Measurements from ENCODE around the gene UPK3A. TPM values are rescaled to one million over a fixed set of nuclear protein-coding genes. Genes with fewer than 3 reads are reported as not detected.

UPK3A gene
- total RNA-seq, 1 donor from 2014 or later: not detected

GRCh38 chr22:45240104-45240809 is 44.5 kb upstream of the UPK3A start:
- Histone ChIP-seq H4K20me1 (ENCODE audit: insufficient read depth, low read length) (peaks cover 46% of the 10 kb centered on the region), H3K79me2 (ENCODE audit: insufficient read depth, low read length) (peaks cover 20% of the 10 kb centered on the region), H3K9ac (ENCODE audit: low read length) (peak overlapping the region; percentile 81), H2AFZ (ENCODE audit: low read depth, low read length) (peak overlapping the region; percentile 60), H3K27me3 (ENCODE audit: insufficient read depth, low read length) (no peaks in the 10 kb centered on the region), H3K4me2 (ENCODE audit: low read length) (peak overlapping the region; percentile 99), H3K4me1 (ENCODE audit: insufficient read depth, low read length) (peaks cover 10% of the 10 kb centered on the region), H3K36me3 (ENCODE audit: insufficient read depth, low read length) (no peaks in the 10 kb centered on the region), H3K4me3 (ENCODE audit: insufficient read depth, low read depth, low read length) (peak overlapping the region; percentile 71), H3K27ac (ENCODE audit: low read depth, low read length) (peak overlapping the region; percentile 33), H3K9me3 (ENCODE audit: insufficient read depth, low read depth, low read length) (no peaks in the 10 kb centered on the region)
- DNase-seq (ENCODE audit: low read depth) (no peak), FAIRE-seq (no peak)
- Mint-ChIP-seq H3K27me3 (ENCODE audit: low read depth, unreplicated experiment) (no peaks in the 10 kb centered on the region), H3K27ac (ENCODE audit: unreplicated experiment) (peak overlapping the region; percentile 80), H3K4me1 (ENCODE audit: low read depth, unreplicated experiment) (peaks cover 14% of the 10 kb centered on the region), H3K4me3 (ENCODE audit: unreplicated experiment) (peak overlapping the region; percentile 96), H3K36me3 (ENCODE audit: low read depth, unreplicated experiment) (peaks cover 6% of the 10 kb centered on the region), H3K9me3 (ENCODE audit: unreplicated experiment) (no peaks in the 10 kb centered on the region)
- TF ChIP-seq EZH2 (IDR thresholded peaks at IDR 0.05; ENCODE audit: insufficient read depth, low read length) (no peak), CTCF (IDR thresholded peaks at IDR 0.05; ENCODE audit: insufficient read depth, low read depth, low read length) (no peak)

GRCh38 chr22:45240810-45241631 is 43.7 kb upstream of the UPK3A start, which contains the start of gene KIAA0930:
TSS of gene KIAA0930 (minus strand) at chr22:45240894. CDS start at chr22:45240703, 191 bp downstream.
- H3K36me3 Mint-ChIP-seq (ENCODE audit: low read depth, unreplicated experiment): peaks cover 6% of the 10 kb centered on the region
- Histone ChIP-seq H3K4me1 (ENCODE audit: insufficient read depth, low read length) (peaks cover 13% of the 10 kb centered on the region), H3K27ac (ENCODE audit: low read depth, low read length) (peak within 1 kb of the TSS; percentile 33), H3K79me2 (ENCODE audit: insufficient read depth, low read length) (peaks cover 16% of the 10 kb centered on the region), H4K20me1 (ENCODE audit: insufficient read depth, low read length) (peaks cover 38% of the 10 kb centered on the region), H2AFZ (ENCODE audit: low read depth, low read length) (peak within 1 kb of the TSS; percentile 60), H3K27me3 (ENCODE audit: insufficient read depth, low read length) (no peaks in the 10 kb centered on the region), H3K4me2 (ENCODE audit: low read length) (peak within 1 kb of the TSS; percentile 99), H3K36me3 (ENCODE audit: insufficient read depth, low read length) (no peaks in the 10 kb centered on the region), H3K4me3 (ENCODE audit: insufficient read depth, low read depth, low read length) (peak within 1 kb of the TSS; percentile 71), H3K9ac (ENCODE audit: low read length) (peak within 1 kb of the TSS; percentile 81), H3K9me3 (ENCODE audit: insufficient read depth, low read depth, low read length) (no peaks in the 10 kb centered on the region)
- TF ChIP-seq EZH2 (IDR thresholded peaks at IDR 0.05; ENCODE audit: insufficient read depth, low read length) (no peak), CTCF (IDR thresholded peaks at IDR 0.05; ENCODE audit: insufficient read depth, low read depth, low read length) (no peak)
- H3K27me3 Mint-ChIP-seq (ENCODE audit: low read depth, unreplicated experiment): no peaks in the 10 kb centered on the region
- H3K4me3 Mint-ChIP-seq (ENCODE audit: unreplicated experiment): peak within 1 kb of the TSS; percentile 96
- peak within 1 kb of the TSS; percentile 80 for H3K27ac Mint-ChIP-seq (ENCODE audit: unreplicated experiment)
- DNase-seq (ENCODE audit: low read depth): no peak
- peaks cover 16% of the 10 kb centered on the region for H3K4me1 Mint-ChIP-seq (ENCODE audit: low read depth, unreplicated experiment)
- FAIRE-seq: no peak
- no peaks in the 10 kb centered on the region for H3K9me3 Mint-ChIP-seq (ENCODE audit: unreplicated experiment)
